Stimulated activated CD4-positive, alpha-beta T cell treated with anti-CD3 and anti-CD28 coated beads, TNF-alpha, amount 100 ng/mL, for 48 hours (primary cell): ENCODE data around the gene ACAP3.

ENCODE experiments used
- DNase-seq, 3 donors: peaks; one replicate each; pipeline ENCODE4 v3.0.0-alpha.2; 2020; ENCODE audit warnings: low read depth in 3 of 3

Gene ACAP3

DNA sequence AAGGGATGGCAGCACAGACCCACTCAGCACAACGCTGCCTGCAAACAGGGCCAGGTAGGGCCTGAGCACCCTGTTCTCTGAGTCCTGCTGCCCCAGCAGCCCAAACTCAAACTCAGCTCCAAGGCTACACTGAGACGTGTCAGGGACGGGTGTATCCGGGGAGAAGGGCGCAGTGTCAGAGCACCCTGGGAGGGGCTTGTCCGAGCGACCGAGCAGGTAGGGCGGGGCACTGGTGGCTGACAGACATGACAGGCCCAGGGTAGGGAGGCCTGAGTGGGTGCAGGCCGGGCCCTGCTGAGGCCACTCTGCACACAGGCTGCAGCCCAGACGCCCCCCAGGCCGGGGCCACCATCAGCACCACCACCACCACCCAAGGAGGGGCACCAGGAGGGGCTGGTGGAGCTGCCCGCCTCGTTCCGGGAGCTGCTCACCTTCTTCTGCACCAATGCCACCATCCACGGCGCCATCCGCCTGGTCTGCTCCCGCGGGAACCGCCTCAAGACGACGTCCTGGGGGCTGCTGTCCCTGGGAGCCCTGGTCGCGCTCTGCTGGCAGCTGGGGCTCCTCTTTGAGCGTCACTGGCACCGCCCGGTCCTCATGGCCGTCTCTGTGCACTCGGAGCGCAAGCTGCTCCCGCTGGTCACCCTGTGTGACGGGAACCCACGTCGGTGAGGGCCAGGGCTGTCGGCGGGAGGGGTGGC, 22.0 kb downstream of the ACAP3 start:
- DNase-seq: no peak

DNA sequence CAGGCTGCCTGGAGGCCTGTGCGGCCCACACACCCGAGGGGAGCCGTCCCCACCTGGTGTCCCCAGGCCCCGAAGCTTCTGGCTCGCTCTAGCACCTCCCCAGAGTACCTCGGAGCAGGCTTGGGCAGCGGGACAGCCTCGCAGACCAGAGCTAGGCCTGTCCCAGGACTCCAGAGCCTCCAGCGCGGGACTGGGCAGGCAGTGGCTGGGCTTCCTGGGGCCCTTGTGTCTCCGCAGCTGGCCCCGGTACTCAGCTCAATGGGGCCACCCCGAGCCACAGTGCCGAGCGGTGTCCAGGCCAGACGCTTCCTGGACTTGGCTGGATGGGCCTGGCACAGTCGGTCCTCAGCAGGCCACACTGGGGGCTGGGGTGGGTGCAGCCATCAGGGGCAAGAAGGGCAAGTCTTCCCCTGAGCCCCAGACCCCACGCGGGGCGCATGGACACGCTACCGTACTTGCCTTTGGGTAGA, 22.6 kb downstream of the ACAP3 start:
- no peak for DNase-seq

DNA sequence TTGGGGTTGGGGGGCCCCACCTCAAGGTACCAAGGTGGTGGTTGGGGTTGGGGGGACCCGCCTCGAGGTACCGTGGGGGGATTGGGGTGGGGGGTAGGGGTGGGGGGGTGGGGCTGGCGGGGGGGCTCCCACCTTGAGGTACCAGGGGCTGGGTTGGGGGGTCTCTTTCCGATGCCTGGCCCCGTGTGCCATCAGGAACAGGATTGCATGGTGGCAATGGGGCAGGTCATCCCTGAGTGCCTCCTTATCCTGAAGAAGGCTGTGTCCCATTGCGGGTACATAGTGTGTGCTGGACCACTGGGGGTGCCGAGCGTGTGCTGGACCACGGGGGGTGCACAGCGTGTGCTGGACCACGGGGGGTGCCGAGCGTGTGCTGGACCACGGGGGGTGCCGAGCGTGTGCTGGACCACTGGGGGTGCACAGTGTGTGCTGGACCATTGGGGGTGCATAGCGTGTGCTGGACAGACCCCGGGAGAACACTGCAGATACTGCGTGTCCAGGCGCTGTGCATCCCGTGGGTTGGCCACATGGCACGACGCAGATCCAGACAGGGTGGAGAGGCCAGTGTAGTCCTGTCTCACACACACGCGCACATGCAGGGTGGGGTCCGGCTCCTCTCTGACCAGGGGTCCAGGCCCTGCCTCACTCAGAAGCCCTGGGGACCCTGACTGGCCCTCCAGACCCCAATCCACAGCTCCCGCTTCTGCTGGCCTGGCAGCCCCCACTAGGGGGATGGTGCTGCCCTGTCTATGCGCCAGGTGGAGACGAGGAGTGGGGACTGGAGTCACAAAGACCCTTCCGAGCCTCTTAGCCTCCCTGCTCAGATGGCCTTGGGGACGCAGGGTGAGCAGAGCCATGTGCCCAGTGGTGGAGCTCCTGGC, 23.3 kb downstream of the ACAP3 start:
- DNase-seq: no peak

DNA sequence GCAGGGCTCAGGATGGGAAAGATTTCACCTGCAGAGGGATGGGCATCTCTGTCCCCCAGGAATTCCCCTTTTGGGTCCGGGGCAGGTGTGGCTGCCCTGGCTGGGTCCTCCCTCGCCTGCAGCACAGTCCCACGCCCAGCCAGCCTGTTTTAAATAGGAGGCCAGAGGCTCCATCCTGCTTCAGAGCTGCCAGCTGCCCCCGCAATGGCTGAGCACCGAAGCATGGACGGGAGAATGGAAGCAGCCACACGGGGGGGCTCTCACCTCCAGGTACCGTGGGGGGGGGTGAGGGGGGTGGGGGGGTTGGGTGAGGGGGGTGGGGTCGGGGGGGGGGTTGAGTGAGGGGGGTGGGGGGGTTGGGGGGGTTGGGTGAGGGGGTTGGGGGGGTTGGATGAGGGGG, 23.9 kb downstream of the ACAP3 start:
- DNase-seq: no peak

DNA sequence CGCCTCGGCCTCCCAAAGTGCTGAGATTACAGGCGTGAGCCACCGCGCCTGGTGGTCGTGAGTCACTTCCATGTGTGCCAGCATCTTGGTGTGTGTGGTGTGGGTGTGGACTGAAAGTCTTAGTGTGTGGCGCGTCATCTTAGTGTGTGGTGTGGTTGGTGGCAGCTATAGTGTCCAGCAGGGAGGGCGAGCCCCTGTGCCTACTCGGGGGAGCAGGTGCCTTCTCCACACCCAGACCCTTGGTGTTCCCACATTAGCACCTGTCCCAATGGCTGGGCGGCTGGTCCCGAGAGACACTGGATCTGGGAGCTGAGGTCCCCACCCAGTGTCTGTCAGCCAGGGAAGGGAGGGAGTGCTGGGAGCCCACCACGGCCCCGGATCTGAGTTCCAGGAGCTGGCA, 24.7 kb downstream of the ACAP3 start:
- DNase-seq: peak in 1 of 3 donors; percentile 43

DNA sequence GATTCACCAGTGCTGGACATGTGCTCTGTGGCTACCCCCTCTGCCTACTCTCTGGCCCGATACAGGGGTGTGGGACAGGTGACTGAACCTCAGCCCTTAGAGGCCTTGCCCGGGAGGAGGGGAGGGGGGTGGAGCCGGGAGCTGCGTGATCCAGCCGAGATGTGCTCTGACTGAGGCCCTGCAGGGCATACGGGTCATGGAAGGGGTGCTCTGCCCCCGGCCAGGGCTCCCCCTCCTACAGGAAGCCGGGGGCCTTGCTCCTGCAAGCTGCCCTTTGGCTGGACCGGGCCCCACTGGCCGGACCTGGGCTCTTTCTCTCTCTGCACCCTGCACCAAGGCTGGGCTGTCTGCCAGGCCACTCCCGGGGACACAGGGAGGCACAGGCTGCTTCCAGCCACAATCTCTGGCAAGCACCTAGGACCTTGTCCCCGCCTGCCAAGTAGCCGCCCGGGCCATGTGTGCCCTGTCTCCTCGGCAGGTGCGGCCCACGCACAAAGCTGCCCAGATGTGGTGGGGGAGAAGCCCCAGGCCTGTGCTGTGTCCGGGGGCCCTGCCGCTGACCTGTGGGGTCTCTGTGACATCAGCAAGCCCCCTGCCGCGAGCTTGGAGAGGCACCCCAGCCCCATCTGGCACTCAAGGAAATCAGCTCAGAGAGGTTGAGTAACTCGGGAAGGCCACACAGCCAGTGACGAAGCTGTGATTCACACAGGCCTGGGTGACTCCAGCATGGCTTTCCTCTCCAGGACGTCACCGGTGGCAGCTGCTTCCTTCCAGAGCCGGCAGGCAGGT, 26.0 kb downstream of the ACAP3 start:
- DNase-seq: no peak

DNA sequence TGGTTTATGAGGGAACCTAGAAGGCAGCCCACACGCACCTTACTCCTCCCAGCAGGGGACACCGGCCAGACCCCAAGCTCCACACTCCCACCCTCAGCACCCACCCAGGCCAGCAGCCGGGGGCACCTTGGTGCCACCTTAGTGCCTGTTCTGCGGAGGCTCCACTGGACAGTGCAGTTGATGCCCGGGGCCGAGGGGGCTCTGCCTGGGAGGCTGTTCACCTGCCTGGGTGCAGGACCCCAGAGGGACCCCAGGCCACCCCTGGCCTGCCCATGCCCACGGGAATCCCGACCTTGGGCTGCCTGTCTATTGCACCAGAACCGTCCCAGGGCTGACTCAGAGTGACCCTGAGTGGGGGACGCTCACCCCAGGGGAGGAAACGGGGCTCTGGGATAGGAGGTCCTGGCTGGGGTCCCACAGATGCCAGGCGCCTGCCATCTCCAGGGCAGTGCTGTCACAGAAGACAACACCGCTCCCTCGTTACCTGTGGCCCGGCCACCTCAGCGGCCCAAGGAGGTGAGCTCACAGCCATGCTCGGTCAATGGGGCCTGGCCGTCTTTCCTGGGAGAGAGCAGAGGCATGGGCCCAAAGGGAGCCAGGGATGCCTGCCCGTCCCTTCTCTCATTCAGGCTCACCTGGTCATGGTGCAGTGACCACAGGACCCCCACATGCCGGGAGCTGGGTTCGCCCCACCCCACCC, 26.8 kb downstream of the ACAP3 start:
- no peak for DNase-seq

DNA sequence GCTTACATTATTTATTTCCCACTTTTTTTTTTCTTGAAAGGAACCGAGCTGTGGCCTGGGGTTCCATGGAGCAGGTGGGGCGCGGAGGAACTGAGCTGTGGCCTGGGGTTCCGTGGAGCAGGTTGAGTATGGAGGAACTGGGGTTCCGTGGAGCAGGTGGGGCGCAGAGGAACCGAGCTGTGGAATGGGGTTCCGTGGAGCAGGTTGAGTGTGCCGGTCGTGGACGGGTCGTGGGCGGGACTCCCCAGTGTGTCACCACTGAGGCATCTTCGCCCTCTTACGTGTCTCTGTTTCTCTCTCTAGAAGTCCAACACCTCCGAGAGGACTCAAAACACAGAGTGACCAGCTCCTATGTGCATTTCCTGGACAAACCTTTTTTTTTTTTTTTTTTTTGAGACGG, 28.7 kb downstream of the ACAP3 start:
- DNase-seq: no peak

DNA sequence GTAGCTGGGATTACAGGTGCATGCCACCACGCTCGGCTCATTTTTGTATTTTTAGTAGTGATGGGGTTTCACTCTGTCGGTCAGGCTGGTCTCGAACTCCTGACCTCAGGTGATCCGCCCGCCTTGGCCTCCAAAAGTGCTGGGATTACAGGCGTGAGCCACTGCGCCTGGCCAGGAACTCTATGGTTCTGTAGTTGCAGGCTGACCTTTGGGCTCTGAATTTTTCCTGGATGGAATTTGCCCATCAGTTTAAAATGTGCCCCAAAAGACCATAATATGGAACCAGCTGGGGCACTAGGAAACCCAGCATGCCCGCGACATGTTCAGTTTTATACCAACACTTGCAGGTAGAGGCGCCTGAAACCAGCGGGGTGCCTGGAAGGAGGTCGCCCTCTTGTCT, 29.1 kb downstream of the ACAP3 start:
- no peak for DNase-seq

DNA sequence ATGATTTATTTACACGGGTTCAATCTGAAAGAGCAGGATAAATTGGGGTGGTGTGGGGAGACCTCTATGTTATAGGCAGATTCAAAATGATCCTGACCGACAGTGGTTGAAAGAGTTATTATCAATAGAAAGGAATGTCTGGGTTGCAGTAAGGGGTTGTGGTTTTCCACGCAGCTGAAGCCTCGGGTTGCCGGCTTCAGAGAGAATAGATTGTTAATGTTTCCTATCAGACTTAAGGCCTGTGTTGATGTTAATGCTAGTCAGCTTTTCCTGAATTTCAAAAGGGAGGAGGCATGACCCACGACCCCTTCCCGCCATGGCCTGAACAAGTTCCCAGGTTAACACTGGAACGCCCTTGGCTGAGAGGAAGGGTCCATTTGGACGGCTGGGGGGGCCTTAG, 31.9 kb downstream of the ACAP3 start:
- DNase-seq: no peak

DNA sequence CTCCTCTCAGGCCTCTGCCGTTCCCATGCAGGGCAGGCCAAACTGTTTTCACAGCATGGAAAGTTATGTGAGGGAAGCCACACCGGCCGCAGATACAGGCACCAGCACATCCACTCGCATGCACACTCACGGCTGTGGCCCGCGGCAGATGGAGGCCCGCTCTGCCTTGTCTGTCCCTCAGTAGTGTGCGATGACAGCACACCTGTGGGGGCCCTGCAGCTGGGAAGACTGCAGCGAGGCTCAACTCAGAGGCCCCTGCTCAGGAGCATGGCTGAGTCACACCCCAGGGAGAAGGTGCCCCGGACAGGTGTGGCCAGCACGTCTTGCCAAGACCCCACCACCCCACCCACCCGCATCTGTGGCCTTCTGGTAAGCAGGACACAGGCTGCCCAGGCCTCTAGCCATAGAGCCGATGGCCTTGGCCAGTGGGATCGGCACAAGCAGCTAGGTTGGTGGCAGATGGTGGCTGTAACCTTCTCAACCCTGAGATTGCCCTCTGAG, 32.7 kb downstream of the ACAP3 start:
- no peak for DNase-seq

DNA sequence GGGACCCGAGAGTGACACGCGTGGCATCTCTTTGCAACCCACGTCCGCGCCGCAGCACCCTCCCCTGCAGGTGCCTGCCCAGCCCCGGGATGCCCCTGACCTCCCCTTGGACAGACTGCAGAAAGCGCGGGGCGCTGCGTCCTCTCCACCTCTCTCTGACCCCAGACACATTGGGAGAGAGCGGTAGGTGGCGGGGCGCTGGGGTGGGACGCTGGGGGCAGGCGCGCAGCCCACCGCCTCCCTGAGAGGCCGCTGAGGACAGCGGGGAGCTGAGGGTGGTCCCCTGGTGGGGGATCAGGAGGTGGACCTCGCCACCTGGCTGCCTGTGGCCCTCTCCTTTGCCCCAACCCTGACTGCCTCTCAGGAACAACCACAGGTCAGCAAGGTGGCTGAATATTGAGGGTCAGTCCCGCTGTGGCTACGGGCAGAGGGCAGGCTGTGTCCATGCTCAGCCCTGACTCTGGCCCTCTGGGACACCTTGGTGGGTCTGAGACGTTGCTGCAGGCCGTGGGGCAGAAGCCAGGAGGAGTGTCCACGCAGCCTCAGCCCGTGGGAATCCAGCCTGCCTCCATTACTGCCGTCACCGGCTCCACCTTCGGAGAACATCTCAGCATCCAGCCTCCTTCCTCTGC, 33.3 kb downstream of the ACAP3 start:
- no peak for DNase-seq

DNA sequence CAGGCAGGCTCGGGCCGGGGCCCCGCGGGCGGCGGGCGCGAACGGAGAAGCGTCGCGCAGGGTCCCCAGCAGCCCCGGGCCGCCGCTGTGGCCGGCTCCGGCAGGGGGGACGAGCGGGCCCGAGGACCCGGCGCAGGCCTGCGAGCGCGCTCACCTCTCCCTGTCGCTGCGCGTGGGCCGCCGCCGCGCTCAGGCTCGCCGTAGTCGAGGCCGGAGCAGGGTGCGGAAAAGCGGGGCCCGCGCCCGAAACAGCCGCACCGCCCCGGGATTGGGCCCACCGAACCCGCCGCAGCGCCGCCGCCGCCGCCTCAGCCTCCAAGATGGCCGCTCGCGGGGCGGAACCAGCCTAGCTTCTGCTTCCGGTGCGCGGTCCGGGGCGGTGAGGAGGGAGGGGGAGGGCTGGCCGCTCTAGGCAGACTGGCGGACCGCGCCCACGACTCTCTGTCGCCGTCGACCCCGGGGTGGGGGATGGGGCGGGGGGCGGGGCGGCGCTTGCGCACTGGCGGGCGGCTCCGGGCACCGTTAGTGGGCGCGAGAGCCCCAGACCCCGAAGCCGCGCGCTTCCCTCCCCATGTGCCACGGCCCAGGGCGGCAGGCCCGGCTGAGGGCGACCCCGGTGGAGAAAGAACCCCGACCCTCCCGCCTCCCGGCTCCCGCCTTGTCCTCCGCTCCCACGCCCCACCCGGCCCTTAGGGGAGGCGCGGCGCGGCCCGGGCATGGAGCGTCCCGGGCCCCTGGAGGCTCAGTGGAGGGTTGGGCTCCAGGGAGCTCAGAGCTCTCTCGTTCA, 34.0 kb downstream of the ACAP3 start, which contains the start of gene UBE2J2:
TSS of gene UBE2J2 (minus strand) at position 343 of the 787 bp plus-strand sequence. CDS start 5,862 bp downstream, outside the sequence.
- DNase-seq: peak; percentile 90 to 95 (median 92)

DNA sequence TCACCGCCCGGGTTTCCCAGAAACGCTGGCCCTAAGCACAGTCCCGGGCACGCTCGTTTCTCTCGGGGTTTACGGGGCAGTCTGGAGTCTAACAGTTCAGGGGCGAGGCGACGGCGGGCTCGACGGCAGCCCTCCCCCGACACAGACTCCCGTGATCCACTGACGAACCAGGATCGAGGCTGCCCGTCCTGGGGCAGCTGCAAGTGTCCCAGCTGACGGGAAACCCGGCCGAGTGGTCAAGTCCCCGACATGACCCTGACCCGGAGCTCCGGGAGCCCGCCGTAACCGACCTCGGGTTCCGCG, 34.6 kb downstream of the ACAP3 start:
- no peak for DNase-seq

DNA sequence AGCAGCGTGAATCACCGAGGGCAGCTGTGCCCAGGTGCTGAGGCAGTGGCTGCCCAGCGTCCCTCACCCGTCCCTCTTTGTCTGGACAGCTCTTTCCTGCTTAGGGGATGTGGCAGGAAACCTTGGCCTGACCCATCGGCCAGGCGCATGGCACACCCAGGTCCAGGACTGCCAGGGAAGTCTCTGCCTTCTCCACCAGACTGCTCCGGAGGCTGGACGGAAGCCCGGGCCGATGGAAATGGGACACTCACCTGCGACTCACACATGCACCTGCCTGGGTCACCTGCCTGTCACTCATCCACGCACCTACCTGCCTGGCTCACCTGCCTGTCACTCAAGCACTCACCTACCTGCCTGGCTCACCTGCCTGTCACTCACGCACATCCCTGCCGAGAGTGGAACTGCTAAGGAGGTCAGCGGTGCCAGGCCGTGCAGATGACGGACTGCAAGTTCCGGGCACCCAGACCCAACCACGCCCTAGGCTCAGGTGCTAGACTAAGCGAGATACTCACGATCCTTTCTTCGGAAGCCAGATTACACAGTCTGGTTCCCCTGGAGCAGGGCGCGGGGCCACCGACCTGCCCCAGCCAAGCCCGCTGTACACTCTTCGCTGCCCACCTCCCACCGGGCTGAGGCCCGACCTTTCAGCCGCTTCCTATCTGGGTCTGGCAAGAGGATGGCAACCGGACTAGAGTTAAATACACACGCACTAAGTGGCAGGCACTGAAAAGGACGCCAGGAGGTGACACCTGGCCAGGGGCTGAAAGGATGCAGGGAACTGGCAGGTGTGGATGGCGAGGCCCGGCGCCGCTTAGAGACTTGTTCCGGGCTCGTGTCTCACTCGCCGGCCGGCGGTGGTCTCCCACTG, 35.2 kb downstream of the ACAP3 start:
- DNase-seq: no peak

DNA sequence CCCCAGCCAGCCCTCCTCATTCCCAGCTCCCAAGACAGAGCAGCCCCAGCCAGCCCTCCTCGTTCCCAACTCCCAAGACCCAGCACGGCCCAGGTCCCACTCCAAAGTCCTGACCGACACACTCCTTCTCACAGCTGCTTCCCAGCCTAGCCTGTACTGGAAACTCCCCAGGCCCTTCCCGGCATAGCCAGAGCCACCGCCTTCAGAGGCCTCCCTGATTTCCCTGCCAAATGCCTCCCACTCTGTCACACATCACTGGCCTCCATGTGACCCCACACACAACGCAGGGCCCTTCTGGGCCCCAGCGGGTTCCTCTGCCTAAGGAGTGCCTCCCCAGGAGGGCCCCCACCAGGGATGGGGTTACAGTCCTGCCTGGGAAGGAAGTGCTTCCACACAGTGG, 36.9 kb downstream of the ACAP3 start:
- DNase-seq: no peak

DNA sequence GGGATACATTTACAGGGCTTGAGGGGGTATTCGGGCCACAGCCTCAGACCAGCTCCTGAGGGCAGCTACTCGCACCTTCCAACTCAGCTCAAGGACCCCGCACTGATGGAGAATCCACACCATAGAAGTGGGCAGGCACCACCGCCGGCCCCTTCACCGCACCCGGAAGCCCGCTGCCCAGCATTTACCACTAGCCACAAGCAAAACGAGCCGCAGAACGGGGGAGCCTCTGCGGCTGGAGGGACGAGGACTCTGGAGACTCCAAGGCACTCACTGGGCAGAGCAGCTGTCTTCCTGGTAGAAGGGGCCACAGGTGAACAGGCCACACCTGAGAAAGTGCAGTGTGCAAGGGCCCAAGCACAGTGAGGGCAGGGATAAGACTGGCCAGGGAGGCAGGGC, 39.4 kb downstream of the ACAP3 start:
- DNase-seq: no peak

DNA sequence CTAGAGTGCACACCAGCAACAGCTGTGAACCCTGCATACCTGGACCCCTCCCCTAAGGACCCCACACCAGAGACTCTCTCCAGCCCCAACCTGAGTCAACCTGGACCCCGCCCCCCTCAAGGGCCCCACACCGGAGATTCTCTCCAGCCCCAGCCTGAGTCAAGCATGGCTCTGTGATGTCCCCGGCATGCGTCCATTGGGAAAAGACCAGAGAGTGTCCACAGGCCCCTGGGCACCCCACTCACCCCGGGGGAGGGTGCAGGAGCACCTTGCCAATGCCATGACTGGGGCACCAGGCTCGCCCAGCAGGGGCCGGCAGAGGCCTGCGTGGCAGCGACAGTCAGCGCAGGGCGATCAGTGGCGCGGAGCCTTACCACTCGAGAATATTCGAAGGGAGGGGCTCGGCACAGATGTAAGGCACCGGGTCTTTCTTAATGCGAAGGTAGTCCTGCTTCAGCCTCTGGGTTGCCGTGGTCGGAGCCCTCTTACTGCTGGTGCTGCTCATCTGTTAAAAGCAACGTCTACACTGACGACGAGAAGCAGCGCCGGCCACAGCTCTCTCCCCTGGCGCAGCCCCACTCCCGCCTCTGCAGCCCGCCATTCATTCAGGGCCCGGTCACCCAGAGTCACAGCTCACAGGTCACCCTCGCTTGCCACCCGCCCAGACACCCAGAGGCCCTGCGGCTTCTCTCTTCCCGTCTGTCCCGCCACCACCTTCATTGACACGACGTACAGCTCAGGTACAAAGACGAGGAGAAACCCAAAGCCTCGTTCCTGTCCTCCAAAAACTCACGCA, 40.0 kb downstream of the ACAP3 start:
- no peak for DNase-seq
